Effector memory CD4-positive, alpha-beta T cell (primary cell): ENCODE measurements around the gene IL20.

ENCODE experiments used
- DNase-seq, 3 donors: peaks; one replicate each; pipeline ENCODE4 v3.0.0-alpha.2; 2020
- H3K27ac ChIP-seq: 2 replicates; pipeline ENCODE4 v1.7.0; 2013; ENCODE audit warnings: mild to moderate bottlenecking, low read length, moderate library complexity; ENCODE audit not compliant: insufficient read depth, poor library complexity, severe bottlenecking
- H3K27me3 ChIP-seq: replicated peaks from 2 replicates; pipeline ENCODE4 v1.7.0; 2013; ENCODE audit warnings: mild to moderate bottlenecking, low read length; ENCODE audit not compliant: insufficient read depth, control insufficient read depth, poor library complexity, severe bottlenecking
- H3K36me3 ChIP-seq: 2 replicates; pipeline ENCODE4 v1.7.0; 2013; ENCODE audit warnings: mild to moderate bottlenecking, low read length, moderate library complexity; ENCODE audit not compliant: control insufficient read depth, insufficient read depth
- H3K4me1 ChIP-seq: 2 replicates; pipeline ENCODE4 v1.7.0; 2013; ENCODE audit warnings: low read length, mild to moderate bottlenecking; ENCODE audit not compliant: control insufficient read depth, insufficient read depth, poor library complexity, severe bottlenecking
- H3K4me3 ChIP-seq: 2 replicates; pipeline ENCODE4 v1.7.0; 2013; ENCODE audit warnings: low read length, low read depth, mild to moderate bottlenecking; ENCODE audit not compliant: insufficient read depth, poor library complexity, severe bottlenecking
- H3K9me3 ChIP-seq: 2 replicates; pipeline ENCODE4 v1.7.0; 2013; ENCODE audit warnings: mild to moderate bottlenecking, low read length, moderate library complexity; ENCODE audit not compliant: control insufficient read depth

The IL20 gene

GRCh38 chr1:206831650-206832049 lies 33.8 kb upstream of the IL20 start:
- no peak for DNase-seq
- Histone ChIP-seq H3K4me3 (no peak overlapping the region), H3K27me3 (no peaks in the 10 kb centered on the region), H3K27ac (no peak overlapping the region), H3K36me3 (no peaks in the 10 kb centered on the region), H3K9me3 (no peaks in the 10 kb centered on the region), H3K4me1 (peaks cover 11% of the 10 kb centered on the region)

DNA sequence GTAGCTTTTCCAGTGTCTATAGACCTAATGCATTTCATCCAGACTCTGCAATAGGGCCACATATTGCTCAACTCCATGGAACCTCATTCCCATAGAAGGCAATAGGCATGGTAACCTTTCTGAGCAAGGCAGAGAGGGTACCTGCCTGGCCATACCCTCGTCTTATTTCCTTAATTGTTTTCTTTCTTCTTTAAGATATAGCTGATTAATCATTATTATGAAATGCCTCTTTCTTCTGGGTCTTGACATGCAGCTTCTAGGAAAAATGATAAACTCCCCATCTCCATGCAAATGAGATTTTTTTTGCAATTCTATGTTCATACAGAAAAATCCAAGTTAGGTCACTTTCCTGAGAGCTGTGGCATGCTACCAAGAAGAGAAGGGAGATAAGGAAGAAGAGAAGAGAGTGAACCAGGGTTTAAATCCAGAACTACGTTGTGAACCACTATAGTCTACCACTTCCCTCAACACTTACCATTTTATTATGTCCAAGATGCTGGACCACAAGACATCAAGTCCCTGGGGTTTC lies 33.0 kb upstream of the IL20 start:
- H3K4me3 ChIP-seq, result no peak overlapping the region
- no peak for DNase-seq

GRCh38 chr1:206833106-206833680 lies 32.2 kb upstream of the IL20 start:
- no peaks in the 10 kb centered on the region for H3K27me3 ChIP-seq
- H3K36me3 ChIP-seq, result no peaks in the 10 kb centered on the region
- H3K4me1 ChIP-seq, result peaks cover 11% of the 10 kb centered on the region
- no peaks in the 10 kb centered on the region for H3K9me3 ChIP-seq
- no peak overlapping the region for H3K27ac ChIP-seq
- H3K4me3 ChIP-seq, result no peak overlapping the region
- no peak for DNase-seq

More for the DNA sequence above, 33.0 kb upstream of the IL20 start:
- Histone ChIP-seq H3K27ac (no peak overlapping the region), H3K9me3 (no peaks in the 10 kb centered on the region), H3K4me1 (peaks cover 11% of the 10 kb centered on the region), H3K27me3 (no peaks in the 10 kb centered on the region), H3K36me3 (no peaks in the 10 kb centered on the region)

DNA sequence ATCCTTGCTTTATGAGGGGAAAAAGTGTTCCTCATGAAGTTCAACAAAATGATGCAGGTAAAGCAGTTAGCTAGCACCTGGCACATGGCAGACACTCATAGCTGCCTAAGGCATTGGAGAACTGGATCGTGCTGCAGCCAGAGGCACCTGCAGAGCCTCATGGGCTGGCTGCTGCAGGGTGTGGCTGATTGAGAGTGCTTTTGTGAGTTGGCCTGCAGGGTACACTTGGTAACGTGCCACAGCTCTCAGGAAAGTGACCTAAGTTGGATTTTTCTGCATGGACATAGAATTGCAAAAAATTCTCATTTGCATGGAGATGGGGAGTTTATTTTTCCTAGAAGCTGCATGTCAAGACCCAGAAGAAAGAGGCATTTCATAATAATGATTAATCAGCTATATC lies 31.6 kb upstream of the IL20 start:
- Histone ChIP-seq H3K4me1 (peaks cover 11% of the 10 kb centered on the region), H3K4me3 (no peak overlapping the region), H3K27me3 (no peaks in the 10 kb centered on the region), H3K9me3 (no peaks in the 10 kb centered on the region), H3K27ac (no peak overlapping the region), H3K36me3 (no peaks in the 10 kb centered on the region)
- no peak for DNase-seq

- H3K27me3 ChIP-seq, result no peaks in the 10 kb centered on the region
Observed at GRCh38 chr1:206834217-206834616, 31.2 kb upstream of the IL20 start.

GRCh38 chr1:206834711-206835110 lies 30.7 kb upstream of the IL20 start:
- Histone ChIP-seq H3K4me1 (peaks cover 6% of the 10 kb centered on the region), H3K27ac (no peak overlapping the region), H3K36me3 (no peaks in the 10 kb centered on the region), H3K9me3 (no peaks in the 10 kb centered on the region), H3K27me3 (no peaks in the 10 kb centered on the region), H3K4me3 (no peak overlapping the region)
- no peak for DNase-seq

More at GRCh38 chr1:206834217-206834616, 31.2 kb upstream of the IL20 start:
- peaks cover 11% of the 10 kb centered on the region for H3K4me1 ChIP-seq
- no peak overlapping the region for H3K4me3 ChIP-seq
- no peaks in the 10 kb centered on the region for H3K9me3 ChIP-seq
- DNase-seq, result no peak
- no peak overlapping the region for H3K27ac ChIP-seq
- no peaks in the 10 kb centered on the region for H3K36me3 ChIP-seq

DNA sequence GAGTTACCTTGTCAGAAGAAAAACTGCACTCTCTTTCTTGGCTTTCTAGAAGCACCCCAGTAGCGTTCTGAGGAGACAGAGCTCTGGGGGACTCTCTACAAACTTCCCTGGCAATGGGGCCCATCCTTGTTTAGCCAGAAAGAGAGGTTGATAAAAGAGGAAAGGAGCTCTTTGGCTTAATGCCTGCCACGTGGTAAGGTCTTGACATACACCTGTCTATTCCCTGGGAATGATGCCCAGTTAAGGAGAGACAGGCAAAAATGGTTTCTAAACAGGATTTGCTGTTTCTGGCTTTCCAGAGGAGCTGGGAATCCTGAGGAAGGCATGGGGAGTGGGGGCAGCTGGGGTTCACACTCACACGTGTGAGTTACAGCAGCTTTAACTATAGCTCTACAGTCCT lies 30.2 kb upstream of the IL20 start:
- H3K27me3 ChIP-seq, result no peaks in the 10 kb centered on the region
- no peak overlapping the region for H3K27ac ChIP-seq
- H3K4me1 ChIP-seq, result peaks cover 2% of the 10 kb centered on the region
- no peaks in the 10 kb centered on the region for H3K9me3 ChIP-seq
- no peak for DNase-seq
- H3K4me3 ChIP-seq, result no peak overlapping the region
- no peaks in the 10 kb centered on the region for H3K36me3 ChIP-seq

- no peak for DNase-seq
- Histone ChIP-seq H3K27ac (no peak overlapping the region), H3K9me3 (no peaks in the 10 kb centered on the region), H3K36me3 (no peaks in the 10 kb centered on the region), H3K4me1 (peaks cover 2% of the 10 kb centered on the region), H3K4me3 (no peak overlapping the region), H3K27me3 (no peaks in the 10 kb centered on the region)
Observed at GRCh38 chr1:206836111-206836510, 29.3 kb upstream of the IL20 start.

GRCh38 chr1:206839006-206839560 lies 26.3 kb upstream of the IL20 start:
- Histone ChIP-seq H3K27me3 (no peaks in the 10 kb centered on the region), H3K27ac (no peak overlapping the region), H3K4me1 (no peaks in the 10 kb centered on the region), H3K4me3 (no peak overlapping the region), H3K36me3 (no peaks in the 10 kb centered on the region), H3K9me3 (no peaks in the 10 kb centered on the region)
- DNase-seq, result no peak

- no peaks in the 10 kb centered on the region for H3K9me3 ChIP-seq
- no peak for DNase-seq
- no peaks in the 10 kb centered on the region for H3K4me1 ChIP-seq
- no peak overlapping the region for H3K27ac ChIP-seq
- H3K27me3 ChIP-seq, result no peaks in the 10 kb centered on the region
- H3K4me3 ChIP-seq, result no peak overlapping the region
- no peaks in the 10 kb centered on the region for H3K36me3 ChIP-seq
Observed at GRCh38 chr1:206839857-206840256, 25.6 kb upstream of the IL20 start.
